Stimulated activated CD4-positive, alpha-beta T cell treated with anti-CD3 and anti-CD28 coated beads, TNF-alpha, amount 100 ng/mL, for 1 hour (primary cell): ENCODE measurements around the gene CYLD.

Experiments
- DNase-seq, 3 donors: peaks; one replicate each; pipeline ENCODE4 v3.0.0-alpha.2; 2020; ENCODE audit warnings: low read depth in 3 of 3, low spot score in 1 of 3

Gene CYLD

GRCh38 chr16:50739031-50739430 is 2.9 kb upstream of the CYLD start:
- DNase-seq, result no peak

GRCh38 chr16:50740736-50741135 is 1.1 kb upstream of the CYLD start:
- no peak for DNase-seq

- DNase-seq, result no peak
Measured at GRCh38 chr16:50741225-50741780, 583 bp upstream of the CYLD start.

GRCh38 chr16:50742576-50743200 is 802 bp downstream of the CYLD start:
- peak in 1 of 3 donors; percentile 29 for DNase-seq

GRCh38 chr16:50743581-50744225 is 1.8 kb downstream of the CYLD start:
- no peak for DNase-seq

GRCh38 chr16:50744881-50745280 is 3.0 kb downstream of the CYLD start:
- no peak for DNase-seq

- no peak for DNase-seq
Measured at GRCh38 chr16:50745940-50746339, 4.1 kb downstream of the CYLD start.

GRCh38 chr16:50747207-50747956 is 5.5 kb downstream of the CYLD start:
- DNase-seq, result no peak

GRCh38 chr16:50751528-50751927 is 9.6 kb downstream of the CYLD start:
- no peak for DNase-seq

GRCh38 chr16:50752471-50753235 is 10.8 kb downstream of the CYLD start:
- DNase-seq, result no peak

- no peak for DNase-seq
Measured at GRCh38 chr16:50756473-50756872, 14.6 kb downstream of the CYLD start.

- DNase-seq, result no peak
Measured at GRCh38 chr16:50761267-50761666, 19.4 kb downstream of the CYLD start.

- no peak for DNase-seq
Measured at GRCh38 chr16:50762241-50762640, 20.4 kb downstream of the CYLD start.

- DNase-seq, result no peak
Measured at GRCh38 chr16:50763211-50763610, 21.3 kb downstream of the CYLD start.

- DNase-seq, result no peak
Measured at GRCh38 chr16:50765260-50765659, 23.4 kb downstream of the CYLD start.

GRCh38 chr16:50765861-50766260 is 24.0 kb downstream of the CYLD start:
- no peak for DNase-seq

GRCh38 chr16:50767197-50767596 is 25.3 kb downstream of the CYLD start:
- no peak for DNase-seq

GRCh38 chr16:50771366-50771765 is 29.5 kb downstream of the CYLD start:
- no peak for DNase-seq

- DNase-seq, result no peak
Measured at GRCh38 chr16:50774405-50774804, 32.5 kb downstream of the CYLD start.

GRCh38 chr16:50774960-50775359 is 33.1 kb downstream of the CYLD start:
- DNase-seq, result no peak

- no peak for DNase-seq
Measured at GRCh38 chr16:50776037-50776436, 34.2 kb downstream of the CYLD start.
